GM18867 (cell line): ENCODE results near the gene C2orf74.

ENCODE experiments used
- ATAC-seq: cut with Tn5 transposase; IDR thresholded peaks from one replicate; pipeline ENCODE4 v1.9.1; 2021; ENCODE audit warnings: mild to moderate bottlenecking, moderate library complexity; ENCODE audit not compliant: unreplicated experiment

C2orf74 gene

GRCh38 chr2:61210332-61210981 is 48.5 kb downstream of the C2orf74 start:
- no peak for ATAC-seq

- no peak for ATAC-seq
Observed at GRCh38 chr2:61214171-61214570, 52.2 kb downstream of the C2orf74 start.
